AG09309 (cell line): ENCODE results near the gene CST11.
A peak's percentile ranks its signal among the peaks of the same experiment; 100 is the strongest.

ENCODE experiments used
- DNase-seq: peaks from one replicate; pipeline ENCODE4 v3.0.0-alpha.2; 2010; ENCODE audit warnings: low read depth
- H3K4me3 ChIP-seq: 2 replicates; pipeline ENCODE4 v1.5.1; 2011; ENCODE audit warnings: mild to moderate bottlenecking, low read depth, low read length, moderate library complexity; ENCODE audit not compliant: control insufficient read depth
- TF ChIP-seq, protein P1 (sequence below): IDR thresholded peaks from 2 replicates; pipeline ENCODE4 v1.5.1; 2011; ENCODE audit warnings: mild to moderate bottlenecking, low read depth, low read length, inconsistent platforms; ENCODE audit not compliant: insufficient read depth, control insufficient read depth; ENCODE audit errors: missing control alignments

Gene CST11

DNA sequence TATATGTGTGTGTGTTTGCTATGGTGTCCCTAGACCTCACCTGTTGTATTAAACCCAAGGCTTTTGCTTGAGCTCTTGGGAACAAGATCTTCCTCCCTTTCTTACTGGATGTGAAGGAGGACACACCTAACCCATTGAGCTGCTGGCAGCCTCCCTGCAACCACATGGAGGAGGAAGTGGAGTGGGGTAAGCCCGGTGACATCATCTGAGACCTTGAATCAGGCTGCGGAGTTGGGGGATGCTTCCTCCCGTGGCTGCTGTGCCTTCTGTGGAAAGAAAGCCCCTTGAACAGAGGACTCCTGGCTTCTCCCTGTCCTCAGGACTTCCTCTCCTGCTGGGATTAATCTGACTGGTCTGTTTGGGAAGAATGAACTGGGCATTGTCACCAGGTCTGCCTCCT, 3.3 kb downstream of the CST11 start:
- DNase-seq = no peak
- no peak overlapping the region for H3K4me3 ChIP-seq
- TF ChIP-seq, protein P1, sequence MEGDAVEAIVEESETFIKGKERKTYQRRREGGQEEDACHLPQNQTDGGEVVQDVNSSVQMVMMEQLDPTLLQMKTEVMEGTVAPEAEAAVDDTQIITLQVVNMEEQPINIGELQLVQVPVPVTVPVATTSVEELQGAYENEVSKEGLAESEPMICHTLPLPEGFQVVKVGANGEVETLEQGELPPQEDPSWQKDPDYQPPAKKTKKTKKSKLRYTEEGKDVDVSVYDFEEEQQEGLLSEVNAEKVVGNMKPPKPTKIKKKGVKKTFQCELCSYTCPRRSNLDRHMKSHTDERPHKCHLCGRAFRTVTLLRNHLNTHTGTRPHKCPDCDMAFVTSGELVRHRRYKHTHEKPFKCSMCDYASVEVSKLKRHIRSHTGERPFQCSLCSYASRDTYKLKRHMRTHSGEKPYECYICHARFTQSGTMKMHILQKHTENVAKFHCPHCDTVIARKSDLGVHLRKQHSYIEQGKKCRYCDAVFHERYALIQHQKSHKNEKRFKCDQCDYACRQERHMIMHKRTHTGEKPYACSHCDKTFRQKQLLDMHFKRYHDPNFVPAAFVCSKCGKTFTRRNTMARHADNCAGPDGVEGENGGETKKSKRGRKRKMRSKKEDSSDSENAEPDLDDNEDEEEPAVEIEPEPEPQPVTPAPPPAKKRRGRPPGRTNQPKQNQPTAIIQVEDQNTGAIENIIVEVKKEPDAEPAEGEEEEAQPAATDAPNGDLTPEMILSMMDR = no peak

DNA sequence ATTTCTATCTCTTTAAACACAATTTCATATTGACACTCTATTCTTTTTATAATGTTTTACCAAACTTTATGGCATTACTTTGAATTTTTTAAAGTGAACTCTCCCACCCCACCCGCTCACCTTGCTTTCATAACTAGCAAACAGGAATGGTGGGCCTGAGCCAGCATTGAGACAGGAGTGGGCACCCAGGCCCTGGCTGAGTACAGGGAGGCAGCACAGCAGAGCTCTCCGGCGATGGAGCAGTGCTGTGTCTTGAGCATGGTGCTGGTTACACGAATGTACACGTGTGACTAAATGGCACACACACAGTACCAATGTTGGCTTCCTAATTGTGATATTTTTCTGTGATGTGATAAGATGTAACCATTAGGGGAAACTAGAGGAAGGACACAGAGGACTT, 4.5 kb downstream of the CST11 start:
- H3K4me3 ChIP-seq = no peak overlapping the region
- TF ChIP-seq, protein P1 = no peak
- DNase-seq = no peak

DNA sequence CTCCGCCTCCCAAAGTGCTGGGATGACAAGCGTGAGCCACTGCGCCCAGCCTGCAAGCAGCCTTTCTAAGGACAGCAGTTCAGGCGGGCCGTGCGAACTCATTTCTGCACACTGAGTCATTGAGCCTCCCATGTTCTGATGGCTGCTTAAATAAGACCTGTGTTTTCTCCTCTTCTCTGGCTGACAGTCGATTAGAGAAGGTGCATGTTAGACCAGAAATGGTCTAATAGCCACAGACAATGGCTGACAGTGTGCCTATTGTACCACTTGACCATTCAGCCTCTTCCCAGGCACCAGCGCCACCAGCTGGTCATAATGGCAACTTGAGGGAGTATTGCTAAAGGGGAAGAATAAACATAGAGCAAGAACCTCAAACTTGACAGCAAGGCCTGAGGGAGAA, 6.2 kb downstream of the CST11 start:
- no peak overlapping the region for H3K4me3 ChIP-seq
- TF ChIP-seq, protein P1 = peak; percentile 40
- no peak for DNase-seq

DNA sequence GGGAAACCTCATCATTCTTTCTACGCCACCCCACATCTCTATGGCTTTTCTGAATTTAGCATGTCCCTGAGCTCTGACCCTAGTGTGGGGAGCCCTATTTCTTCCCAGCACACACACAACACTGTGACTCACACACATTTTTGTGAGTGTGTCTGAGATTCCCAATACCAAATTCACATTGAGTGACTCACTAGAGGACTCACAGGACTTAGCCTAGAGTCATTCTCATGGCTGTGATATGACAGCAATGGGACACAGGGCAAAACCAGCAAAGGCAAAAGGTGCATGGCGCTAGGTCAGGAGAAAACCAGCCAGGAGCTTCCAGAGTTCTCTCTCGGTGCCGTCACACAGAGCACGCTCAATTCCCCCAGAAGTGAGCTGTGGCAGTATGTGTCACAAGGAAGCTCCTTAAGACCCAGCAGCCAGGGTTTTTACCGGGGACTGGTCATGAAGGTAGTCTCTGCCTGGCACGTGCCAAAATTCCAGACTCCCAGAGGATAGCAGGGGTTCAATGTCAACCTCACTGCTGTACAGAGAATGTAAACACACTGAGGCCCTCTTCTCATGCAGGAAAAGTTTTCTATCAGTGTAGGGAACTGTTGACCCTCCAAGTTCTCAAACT, 7.0 kb downstream of the CST11 start:
- peak; percentile 29 for DNase-seq
- no peak overlapping the region for H3K4me3 ChIP-seq

DNA sequence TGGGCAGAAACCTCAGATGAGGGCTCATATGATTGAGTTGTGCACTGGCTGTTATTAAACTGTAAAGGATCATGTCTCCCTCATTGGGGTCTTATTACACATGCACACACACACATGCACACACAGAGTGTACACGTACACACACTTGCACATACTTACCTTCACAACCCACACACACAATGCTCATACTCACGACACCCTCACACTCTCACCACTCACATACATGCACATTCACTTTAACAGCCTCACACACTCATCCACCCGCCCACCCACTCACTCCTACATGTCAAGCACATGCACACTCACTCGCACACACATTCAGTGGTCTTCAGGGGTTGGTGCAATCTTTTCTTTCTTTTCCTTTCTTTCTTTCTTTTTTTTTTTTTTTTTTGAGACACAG, 7.8 kb downstream of the CST11 start:
- TF ChIP-seq, protein P1 = no peak
- no peak overlapping the region for H3K4me3 ChIP-seq

More for the DNA sequence above, 7.0 kb downstream of the CST11 start:
- TF ChIP-seq, protein P1 = no peak

DNA sequence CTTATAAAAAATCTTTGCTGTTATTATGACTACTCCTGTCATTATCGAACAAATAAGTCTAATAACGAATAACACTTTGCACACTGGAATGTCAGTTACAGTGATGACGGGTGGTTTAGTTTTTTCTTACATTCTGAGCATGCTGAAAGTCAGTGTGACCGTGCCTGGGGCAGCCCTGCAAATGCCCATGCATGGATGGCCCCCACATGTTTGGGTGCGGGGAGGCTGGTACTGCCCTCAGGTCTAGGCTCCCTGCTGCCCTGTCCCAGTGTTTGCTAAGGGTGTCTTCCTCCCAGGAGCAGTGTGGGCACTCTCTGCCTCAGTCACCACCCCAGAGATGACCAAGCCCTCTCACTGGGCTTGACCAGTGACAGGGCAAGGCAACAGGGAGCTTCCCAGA, 10.2 kb downstream of the CST11 start:
- DNase-seq = no peak
- TF ChIP-seq, protein P1 = no peak
- no peak overlapping the region for H3K4me3 ChIP-seq

More for the DNA sequence above, 7.8 kb downstream of the CST11 start:
- no peak for DNase-seq
